Neural cell (in vitro differentiated cells): ENCODE measurements around the gene GH1. TPM values are rescaled to one million over a fixed set of nuclear protein-coding genes. Genes with fewer than 3 reads are reported as not detected.
A peak's percentile ranks its signal among the peaks of the same experiment; 100 is the strongest.

Experiments
- H2AFZ ChIP-seq: fragments of 200-600, 300-800 bp; sonication (generic), shearing (Covaris generic); 2 replicates; pipeline ENCODE4 v1.6.0; 2014; ENCODE audit warnings: low read depth, mild to moderate bottlenecking, antibody characterized with exemption, low read length, moderate library complexity
- H3F3A ChIP-seq: fragments of 200-600 bp; shearing (Covaris generic); 2 replicates; pipeline ENCODE4 v1.6.1; 2016; ENCODE audit warnings: mild to moderate bottlenecking, moderate library complexity, mixed read lengths, antibody characterized with exemption, low read length; ENCODE audit not compliant: insufficient read depth, poor library complexity, severe bottlenecking
- H3K27ac ChIP-seq: fragments of 200-600, 300-800 bp; sonication (generic), shearing (Covaris generic); 2 replicates; pipeline ENCODE4 v1.5.1; 2014; ENCODE audit warnings: mild to moderate bottlenecking, low read length, moderate library complexity
- H3K27me3 ChIP-seq: fragments of 300-800, 200-600 bp; sonication (generic), shearing (Covaris generic); 2 replicates; pipeline ENCODE4 v1.6.0; 2014; ENCODE audit warnings: mild to moderate bottlenecking, low read depth, low read length, moderate library complexity; ENCODE audit not compliant: insufficient read depth
- H3K36me3 ChIP-seq: fragments of 300-800, 200-600 bp; sonication (generic), shearing (Covaris generic); 2 replicates; pipeline ENCODE4 v1.5.1; 2014; ENCODE audit warnings: mild to moderate bottlenecking, antibody characterized with exemption, low read length, moderate library complexity; ENCODE audit not compliant: insufficient read depth
- H3K4me2 ChIP-seq: fragments of 300-800, 200-600 bp; sonication (generic), shearing (Covaris generic); 2 replicates; pipeline ENCODE4 v1.6.0; 2014; ENCODE audit warnings: mild to moderate bottlenecking, low read length
- H3K4me3 ChIP-seq: fragments of 300-800, 200-600 bp; sonication (generic), shearing (Covaris generic); 2 replicates; pipeline ENCODE4 v1.5.1; 2014; ENCODE audit warnings: mild to moderate bottlenecking, low read length, moderate library complexity
- H3K79me2 ChIP-seq: fragments of 200-600 bp; shearing (Covaris generic); replicated peaks from 2 replicates; pipeline ENCODE4 v1.6.0; 2014; ENCODE audit warnings: mild to moderate bottlenecking, low read length, moderate library complexity; ENCODE audit not compliant: insufficient read depth
- H3K9ac ChIP-seq: fragments of 300-800, 200-600 bp; sonication (generic), shearing (Covaris generic); 2 replicates; pipeline ENCODE4 v1.6.1; 2016; ENCODE audit warnings: mild to moderate bottlenecking, low read length, mixed read lengths
- H3K9me2 ChIP-seq: fragments of 200-600 bp; shearing (Covaris generic); 2 replicates; pipeline ENCODE4 v1.6.1; 2016; ENCODE audit warnings: mild to moderate bottlenecking, low read length, mixed read lengths; ENCODE audit not compliant: insufficient read depth
- H3K9me3 ChIP-seq: fragments of 200-600, 300-800 bp; sonication (generic), shearing (Covaris generic); 2 replicates; pipeline ENCODE4 v1.6.1; 2016; ENCODE audit warnings: mild to moderate bottlenecking, mixed run types, low read length, moderate library complexity, mixed read lengths
- H4K20me1 ChIP-seq: fragments of 200-600 bp; shearing (Covaris generic); 2 replicates; pipeline ENCODE4 v1.6.1; 2016; ENCODE audit warnings: mild to moderate bottlenecking, mixed run types; ENCODE audit not compliant: insufficient read depth
- EP300 ChIP-seq: fragments of 450-650 bp; conservative IDR thresholded peaks from 2 replicates; pipeline ENCODE4 v1.6.1; 2014; ENCODE audit warnings: antibody characterized with exemption, mild to moderate bottlenecking, moderate library complexity; ENCODE audit not compliant: poor library complexity, severe bottlenecking
- EZH2 ChIP-seq: fragments of 200-600, 300-800 bp; shearing (Covaris generic), sonication (generic); IDR thresholded peaks from 2 replicates; pipeline ENCODE4 v1.6.1; 2014; ENCODE audit warnings: antibody characterized with exemption, low read length, borderline replicate concordance, mild to moderate bottlenecking; ENCODE audit not compliant: insufficient read depth, poor library complexity, severe bottlenecking
- MXI1 ChIP-seq: fragments of 450-650 bp; conservative IDR thresholded peaks from 2 replicates; pipeline ENCODE4 v1.6.1; 2014; ENCODE audit warnings: antibody characterized with exemption, mild to moderate bottlenecking; ENCODE audit not compliant: poor library complexity, severe bottlenecking
- POLR2AphosphoS5 ChIP-seq: IDR thresholded peaks from 2 replicates; pipeline ENCODE4 v1.6.1; 2012
- RAD21 ChIP-seq: fragments of 450-650 bp; conservative IDR thresholded peaks from 2 replicates; pipeline ENCODE4 v1.6.1; 2014; ENCODE audit warnings: antibody characterized with exemption, mild to moderate bottlenecking, moderate library complexity
- SMC3 ChIP-seq: fragments of 450-650 bp; conservative IDR thresholded peaks from 2 replicates; pipeline ENCODE4 v1.6.1; 2014; ENCODE audit warnings: antibody characterized with exemption, mild to moderate bottlenecking, moderate library complexity; ENCODE audit not compliant: poor library complexity
- TAF1 ChIP-seq: IDR thresholded peaks from 2 replicates; pipeline ENCODE4 v1.6.1; 2012; ENCODE audit warnings: low read depth
- polyA plus RNA-seq: library from polyadenylated mRNA; depleted of rRNA; stranded (reverse); fragments of >200 nt; gene quantifications from 2 replicates; pipeline ENCODE4 v1.2.3, GENCODE V29; 2014
- TF ChIP-seq, protein P1 (sequence below): fragments of 450-650 bp; IDR thresholded peaks from 2 replicates; pipeline ENCODE4 v1.5.1; 2014; ENCODE audit warnings: antibody characterized with exemption, mild to moderate bottlenecking, moderate library complexity; ENCODE audit not compliant: poor library complexity, severe bottlenecking
- TF ChIP-seq, protein P2 (sequence below): IDR thresholded peaks from 2 replicates; pipeline ENCODE4 v1.6.1; 2012; ENCODE audit warnings: borderline replicate concordance

GH1 gene
- polyA plus RNA-seq, 1 donor from 2014 or later = not detected

GRCh38 chr17:63947711-63948330 lies 29.2 kb upstream of the GH1 start:
- Histone ChIP-seq H3K27me3 (no peaks in the 10 kb centered on the region), H3F3A (no peaks in the 10 kb centered on the region), H3K9me2 (no peaks in the 10 kb centered on the region), H3K4me3 (no peak overlapping the region), H3K9me3 (no peaks in the 10 kb centered on the region), H3K79me2 (no peaks in the 10 kb centered on the region), H3K27ac (no peak overlapping the region), H4K20me1 (no peaks in the 10 kb centered on the region), H3K4me2 (no peak overlapping the region), H2AFZ (no peak overlapping the region), H3K9ac (no peak overlapping the region), H3K36me3 (no peaks in the 10 kb centered on the region)
- TF ChIP-seq, protein P1, sequence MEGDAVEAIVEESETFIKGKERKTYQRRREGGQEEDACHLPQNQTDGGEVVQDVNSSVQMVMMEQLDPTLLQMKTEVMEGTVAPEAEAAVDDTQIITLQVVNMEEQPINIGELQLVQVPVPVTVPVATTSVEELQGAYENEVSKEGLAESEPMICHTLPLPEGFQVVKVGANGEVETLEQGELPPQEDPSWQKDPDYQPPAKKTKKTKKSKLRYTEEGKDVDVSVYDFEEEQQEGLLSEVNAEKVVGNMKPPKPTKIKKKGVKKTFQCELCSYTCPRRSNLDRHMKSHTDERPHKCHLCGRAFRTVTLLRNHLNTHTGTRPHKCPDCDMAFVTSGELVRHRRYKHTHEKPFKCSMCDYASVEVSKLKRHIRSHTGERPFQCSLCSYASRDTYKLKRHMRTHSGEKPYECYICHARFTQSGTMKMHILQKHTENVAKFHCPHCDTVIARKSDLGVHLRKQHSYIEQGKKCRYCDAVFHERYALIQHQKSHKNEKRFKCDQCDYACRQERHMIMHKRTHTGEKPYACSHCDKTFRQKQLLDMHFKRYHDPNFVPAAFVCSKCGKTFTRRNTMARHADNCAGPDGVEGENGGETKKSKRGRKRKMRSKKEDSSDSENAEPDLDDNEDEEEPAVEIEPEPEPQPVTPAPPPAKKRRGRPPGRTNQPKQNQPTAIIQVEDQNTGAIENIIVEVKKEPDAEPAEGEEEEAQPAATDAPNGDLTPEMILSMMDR = no peak
- TF ChIP-seq MXI1 = no peak
- TF ChIP-seq RAD21 = no peak
- TF ChIP-seq EZH2 = no peak
- TF ChIP-seq SMC3 = no peak
- no peak for TF ChIP-seq TAF1
- TF ChIP-seq POLR2AphosphoS5 = no peak
- TF ChIP-seq EP300 = no peak

- Histone ChIP-seq H3K27ac (no peak overlapping the region), H3K27me3 (no peaks in the 10 kb centered on the region), H3K79me2 (no peaks in the 10 kb centered on the region), H3K36me3 (no peaks in the 10 kb centered on the region), H3K4me3 (no peak overlapping the region), H3F3A (no peaks in the 10 kb centered on the region), H3K4me2 (no peak overlapping the region), H3K9me3 (peaks cover 2% of the 10 kb centered on the region), H3K9me2 (no peaks in the 10 kb centered on the region), H2AFZ (no peak overlapping the region), H4K20me1 (no peaks in the 10 kb centered on the region), H3K9ac (no peak overlapping the region)
- TF ChIP-seq, protein P2, sequence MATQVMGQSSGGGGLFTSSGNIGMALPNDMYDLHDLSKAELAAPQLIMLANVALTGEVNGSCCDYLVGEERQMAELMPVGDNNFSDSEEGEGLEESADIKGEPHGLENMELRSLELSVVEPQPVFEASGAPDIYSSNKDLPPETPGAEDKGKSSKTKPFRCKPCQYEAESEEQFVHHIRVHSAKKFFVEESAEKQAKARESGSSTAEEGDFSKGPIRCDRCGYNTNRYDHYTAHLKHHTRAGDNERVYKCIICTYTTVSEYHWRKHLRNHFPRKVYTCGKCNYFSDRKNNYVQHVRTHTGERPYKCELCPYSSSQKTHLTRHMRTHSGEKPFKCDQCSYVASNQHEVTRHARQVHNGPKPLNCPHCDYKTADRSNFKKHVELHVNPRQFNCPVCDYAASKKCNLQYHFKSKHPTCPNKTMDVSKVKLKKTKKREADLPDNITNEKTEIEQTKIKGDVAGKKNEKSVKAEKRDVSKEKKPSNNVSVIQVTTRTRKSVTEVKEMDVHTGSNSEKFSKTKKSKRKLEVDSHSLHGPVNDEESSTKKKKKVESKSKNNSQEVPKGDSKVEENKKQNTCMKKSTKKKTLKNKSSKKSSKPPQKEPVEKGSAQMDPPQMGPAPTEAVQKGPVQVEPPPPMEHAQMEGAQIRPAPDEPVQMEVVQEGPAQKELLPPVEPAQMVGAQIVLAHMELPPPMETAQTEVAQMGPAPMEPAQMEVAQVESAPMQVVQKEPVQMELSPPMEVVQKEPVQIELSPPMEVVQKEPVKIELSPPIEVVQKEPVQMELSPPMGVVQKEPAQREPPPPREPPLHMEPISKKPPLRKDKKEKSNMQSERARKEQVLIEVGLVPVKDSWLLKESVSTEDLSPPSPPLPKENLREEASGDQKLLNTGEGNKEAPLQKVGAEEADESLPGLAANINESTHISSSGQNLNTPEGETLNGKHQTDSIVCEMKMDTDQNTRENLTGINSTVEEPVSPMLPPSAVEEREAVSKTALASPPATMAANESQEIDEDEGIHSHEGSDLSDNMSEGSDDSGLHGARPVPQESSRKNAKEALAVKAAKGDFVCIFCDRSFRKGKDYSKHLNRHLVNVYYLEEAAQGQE = no peak
- TF ChIP-seq, protein P1 = peak; percentile 22
Measured at GRCh38 chr17:63946440-63947363, 28.1 kb upstream of the GH1 start.
